HL-60 (cell line): Measurements from ENCODE around the gene APLP2.
A peak's percentile ranks its signal among the peaks of the same experiment; 100 is the strongest.

ENCODE experiments used
- DNase-seq, 2 experiments: peaks; one replicate each; pipeline ENCODE4 v3.0.0-alpha.2; 2010 to 2020; ENCODE audit warnings: low read depth in 1 of 2, low spot score in 1 of 2
- H3K27ac ChIP-seq: fragments of 250-450 bp; sonication (Bioruptor Pico); replicated peaks from 2 replicates; pipeline ENCODE4 v1.5.1; 2020; ENCODE audit warnings: mild to moderate bottlenecking, moderate library complexity
- H3K27me3 ChIP-seq: fragments of 250-450 bp; sonication (Bioruptor Pico); 2 replicates; pipeline ENCODE4 v1.5.1; 2021; ENCODE audit warnings: mild to moderate bottlenecking, moderate library complexity; ENCODE audit not compliant: insufficient read depth, poor library complexity, severe bottlenecking
- H3K4me3 ChIP-seq: replicated peaks from 2 replicates; pipeline ENCODE4 v1.5.1; 2011; ENCODE audit warnings: mild to moderate bottlenecking, control low read depth, low read length; ENCODE audit not compliant: insufficient read depth
- GABPA ChIP-seq: IDR thresholded peaks from 2 replicates; pipeline ENCODE4 v1.6.1; 2012; ENCODE audit warnings: low read depth
- POLR2AphosphoS5 ChIP-seq: IDR thresholded peaks from 2 replicates; pipeline ENCODE4 v1.6.1; 2012; ENCODE audit warnings: low read depth
- SPI1 ChIP-seq: IDR thresholded peaks from 2 replicates; pipeline ENCODE4 v1.6.1; 2012; ENCODE audit warnings: low read depth, mild to moderate bottlenecking, borderline replicate concordance
- TF ChIP-seq, protein P1 (sequence below): IDR thresholded peaks from 2 replicates; pipeline ENCODE4 v1.6.1; 2012; ENCODE audit warnings: low read depth; ENCODE audit not compliant: insufficient replicate concordance
- TF ChIP-seq, protein P2 (sequence below): IDR thresholded peaks from one replicate; pipeline ENCODE4 v1.5.1; 2011; ENCODE audit warnings: low read length, control low read depth, inconsistent platforms; ENCODE audit not compliant: insufficient read depth

APLP2 gene

DNA sequence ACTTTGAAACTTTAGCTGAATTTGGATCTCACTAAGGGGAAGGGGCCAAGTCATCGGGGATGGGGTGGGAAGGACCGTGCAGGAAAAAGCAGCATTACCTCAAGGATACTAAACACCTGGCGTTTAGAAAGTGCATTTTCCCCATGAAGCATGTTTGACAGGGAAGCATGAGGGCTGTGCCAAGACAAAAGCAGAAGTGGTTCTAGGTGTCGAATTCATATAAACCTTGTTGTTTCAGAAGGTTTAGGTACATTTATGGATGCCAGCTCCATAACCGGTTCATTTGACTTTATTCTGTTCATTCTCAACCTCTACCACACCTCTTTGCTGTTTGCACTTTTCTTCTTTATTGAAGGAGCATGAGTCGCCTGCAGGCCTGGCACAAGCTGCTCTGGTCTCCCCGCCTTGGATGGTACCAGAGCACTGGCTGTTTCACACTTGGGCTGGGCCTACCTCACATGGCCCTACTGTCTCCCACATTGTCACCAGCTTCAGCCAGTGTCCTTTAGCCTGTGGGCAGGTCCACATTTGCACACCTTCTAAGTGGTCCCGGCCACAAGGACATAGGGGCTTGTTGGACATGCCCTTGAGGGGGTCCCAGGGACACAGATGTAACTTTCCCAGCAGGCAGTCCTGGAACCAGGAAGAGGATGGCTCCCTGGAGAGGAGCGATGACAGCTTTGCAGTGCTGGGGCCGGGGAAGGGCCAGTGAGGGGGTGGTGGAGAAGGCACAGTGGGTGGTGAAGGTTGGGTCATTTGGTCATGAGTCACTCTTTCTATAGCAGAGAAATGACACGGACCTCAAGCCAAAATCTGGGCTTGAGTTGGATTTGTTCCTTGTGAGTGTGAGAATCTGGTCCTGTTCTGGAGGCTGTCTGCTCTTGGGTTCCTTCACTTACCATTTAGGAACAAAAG is 86.7 kb downstream of the APLP2 start:
- no peak for DNase-seq
- H3K27ac ChIP-seq: no peak overlapping the region
- TF ChIP-seq SPI1 (peak; percentile 86), GABPA (no peak)

DNA sequence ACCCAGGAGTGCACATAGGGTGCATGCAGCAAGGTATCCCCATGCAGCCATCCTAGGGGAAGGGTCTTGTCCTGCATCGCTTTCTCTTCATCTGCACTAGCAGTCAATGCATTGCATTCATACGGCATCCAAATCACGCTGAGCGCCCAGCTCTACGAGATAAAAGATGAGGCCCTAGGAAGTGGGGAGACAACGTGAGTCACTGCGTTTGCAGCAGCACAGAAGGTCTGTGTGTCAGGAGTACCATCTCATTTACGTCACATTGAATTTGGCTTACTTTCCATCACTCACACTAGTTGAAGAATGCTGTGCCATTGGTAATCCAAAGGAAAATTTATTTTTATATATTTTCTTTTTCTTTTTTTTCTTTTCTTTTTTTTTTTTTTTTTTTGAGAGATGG is 87.4 kb downstream of the APLP2 start:
- no peak for DNase-seq
- H3K4me3 ChIP-seq: no peak overlapping the region
- TF ChIP-seq GABPA (no peak), POLR2AphosphoS5 (no peak), SPI1 (no peak)
- TF ChIP-seq, protein P1, sequence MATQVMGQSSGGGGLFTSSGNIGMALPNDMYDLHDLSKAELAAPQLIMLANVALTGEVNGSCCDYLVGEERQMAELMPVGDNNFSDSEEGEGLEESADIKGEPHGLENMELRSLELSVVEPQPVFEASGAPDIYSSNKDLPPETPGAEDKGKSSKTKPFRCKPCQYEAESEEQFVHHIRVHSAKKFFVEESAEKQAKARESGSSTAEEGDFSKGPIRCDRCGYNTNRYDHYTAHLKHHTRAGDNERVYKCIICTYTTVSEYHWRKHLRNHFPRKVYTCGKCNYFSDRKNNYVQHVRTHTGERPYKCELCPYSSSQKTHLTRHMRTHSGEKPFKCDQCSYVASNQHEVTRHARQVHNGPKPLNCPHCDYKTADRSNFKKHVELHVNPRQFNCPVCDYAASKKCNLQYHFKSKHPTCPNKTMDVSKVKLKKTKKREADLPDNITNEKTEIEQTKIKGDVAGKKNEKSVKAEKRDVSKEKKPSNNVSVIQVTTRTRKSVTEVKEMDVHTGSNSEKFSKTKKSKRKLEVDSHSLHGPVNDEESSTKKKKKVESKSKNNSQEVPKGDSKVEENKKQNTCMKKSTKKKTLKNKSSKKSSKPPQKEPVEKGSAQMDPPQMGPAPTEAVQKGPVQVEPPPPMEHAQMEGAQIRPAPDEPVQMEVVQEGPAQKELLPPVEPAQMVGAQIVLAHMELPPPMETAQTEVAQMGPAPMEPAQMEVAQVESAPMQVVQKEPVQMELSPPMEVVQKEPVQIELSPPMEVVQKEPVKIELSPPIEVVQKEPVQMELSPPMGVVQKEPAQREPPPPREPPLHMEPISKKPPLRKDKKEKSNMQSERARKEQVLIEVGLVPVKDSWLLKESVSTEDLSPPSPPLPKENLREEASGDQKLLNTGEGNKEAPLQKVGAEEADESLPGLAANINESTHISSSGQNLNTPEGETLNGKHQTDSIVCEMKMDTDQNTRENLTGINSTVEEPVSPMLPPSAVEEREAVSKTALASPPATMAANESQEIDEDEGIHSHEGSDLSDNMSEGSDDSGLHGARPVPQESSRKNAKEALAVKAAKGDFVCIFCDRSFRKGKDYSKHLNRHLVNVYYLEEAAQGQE: no peak
- TF ChIP-seq, protein P2, sequence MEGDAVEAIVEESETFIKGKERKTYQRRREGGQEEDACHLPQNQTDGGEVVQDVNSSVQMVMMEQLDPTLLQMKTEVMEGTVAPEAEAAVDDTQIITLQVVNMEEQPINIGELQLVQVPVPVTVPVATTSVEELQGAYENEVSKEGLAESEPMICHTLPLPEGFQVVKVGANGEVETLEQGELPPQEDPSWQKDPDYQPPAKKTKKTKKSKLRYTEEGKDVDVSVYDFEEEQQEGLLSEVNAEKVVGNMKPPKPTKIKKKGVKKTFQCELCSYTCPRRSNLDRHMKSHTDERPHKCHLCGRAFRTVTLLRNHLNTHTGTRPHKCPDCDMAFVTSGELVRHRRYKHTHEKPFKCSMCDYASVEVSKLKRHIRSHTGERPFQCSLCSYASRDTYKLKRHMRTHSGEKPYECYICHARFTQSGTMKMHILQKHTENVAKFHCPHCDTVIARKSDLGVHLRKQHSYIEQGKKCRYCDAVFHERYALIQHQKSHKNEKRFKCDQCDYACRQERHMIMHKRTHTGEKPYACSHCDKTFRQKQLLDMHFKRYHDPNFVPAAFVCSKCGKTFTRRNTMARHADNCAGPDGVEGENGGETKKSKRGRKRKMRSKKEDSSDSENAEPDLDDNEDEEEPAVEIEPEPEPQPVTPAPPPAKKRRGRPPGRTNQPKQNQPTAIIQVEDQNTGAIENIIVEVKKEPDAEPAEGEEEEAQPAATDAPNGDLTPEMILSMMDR: no peak
- H3K27me3 ChIP-seq: peaks cover 20% of the 10 kb centered on the region
- no peak overlapping the region for H3K27ac ChIP-seq

More for the DNA sequence above, 86.7 kb downstream of the APLP2 start:
- Histone ChIP-seq H3K4me3 (no peak overlapping the region), H3K27me3 (peaks cover 20% of the 10 kb centered on the region)

DNA sequence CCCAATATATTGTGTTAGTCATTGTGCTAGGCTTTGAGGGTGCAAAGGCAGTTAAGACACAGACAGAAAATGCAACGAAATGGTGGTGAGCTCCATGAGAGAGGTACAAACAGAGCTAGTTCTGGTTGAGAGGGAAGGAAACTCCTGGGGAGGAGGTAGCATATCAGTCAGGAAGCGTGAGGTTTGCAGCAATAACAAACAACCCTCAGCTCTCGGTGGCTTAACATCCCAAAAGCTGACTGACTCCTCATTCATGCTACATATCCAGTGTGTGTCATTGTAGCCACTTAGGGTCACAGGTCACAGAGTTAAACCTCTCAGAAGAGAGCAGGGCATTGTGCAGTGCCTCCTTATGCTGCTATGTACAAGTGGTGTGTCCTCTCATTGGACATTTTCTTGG is 88.1 kb downstream of the APLP2 start:
- peaks cover 20% of the 10 kb centered on the region for H3K27me3 ChIP-seq
- DNase-seq: no peak

DNA sequence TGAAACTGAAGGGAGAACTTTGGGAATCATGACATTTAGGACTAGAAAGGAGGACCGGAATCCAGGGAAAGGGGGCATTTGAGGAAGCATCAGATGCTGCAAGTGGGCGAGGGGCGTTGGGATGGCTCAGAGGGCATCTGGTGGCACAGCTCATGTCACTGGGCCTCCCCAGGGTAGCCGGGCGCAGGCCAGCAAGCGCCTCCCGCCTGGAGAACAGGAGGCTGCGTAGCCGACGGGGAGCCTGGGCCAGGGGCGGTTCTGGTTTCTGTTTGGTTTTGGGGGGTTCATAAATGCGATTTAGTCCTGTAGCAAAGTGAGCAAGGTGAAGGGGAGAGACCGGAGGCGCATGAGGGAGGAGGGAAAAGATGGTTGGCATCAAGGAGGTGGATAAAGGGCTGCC is 89.4 kb downstream of the APLP2 start:
- Histone ChIP-seq H3K27me3 (peaks cover 20% of the 10 kb centered on the region), H3K4me3 (no peak overlapping the region), H3K27ac (no peak overlapping the region)
- TF ChIP-seq, protein P1: no peak
- TF ChIP-seq GABPA: no peak
- no peak for TF ChIP-seq POLR2AphosphoS5
- TF ChIP-seq, protein P2: no peak
- no peak for TF ChIP-seq SPI1
- no peak for DNase-seq

More for the DNA sequence above, 88.1 kb downstream of the APLP2 start:
- TF ChIP-seq, protein P1: no peak
- TF ChIP-seq GABPA: no peak
- TF ChIP-seq SPI1: no peak
- H3K27ac ChIP-seq: no peak overlapping the region
- H3K4me3 ChIP-seq: no peak overlapping the region
